HG03064 (cell line): Measurements from ENCODE around the gene MPST.
"Not testable (repeated sequence)": the region's sequence is repeated elsewhere in the genome, so short reads cannot be mapped to it uniquely, and the experiment has no call there.

Source experiments
- ATAC-seq: cut with Tn5 transposase; IDR thresholded peaks from one replicate; pipeline ENCODE4 v1.9.1; 2021; ENCODE audit warnings: low read depth; ENCODE audit not compliant: unreplicated experiment

MPST gene

GRCh38 chr22:37059876-37060449, 40.4 kb downstream of the MPST start:
- ATAC-seq = no peak

GRCh38 chr22:37060801-37061610, 41.5 kb downstream of the MPST start:
- no peak for ATAC-seq

- no peak for ATAC-seq
Measured at GRCh38 chr22:37061611-37062375, 42.3 kb downstream of the MPST start.

- no peak for ATAC-seq
Measured at GRCh38 chr22:37062376-37062675, 42.8 kb downstream of the MPST start.

GRCh38 chr22:37062702-37063381, 43.3 kb downstream of the MPST start:
- ATAC-seq = no peak

GRCh38 chr22:37063431-37064420, 44.2 kb downstream of the MPST start:
- ATAC-seq = no peak

- ATAC-seq = no peak
Measured at GRCh38 chr22:37064553-37064952, 45.0 kb downstream of the MPST start.

GRCh38 chr22:37065180-37065579, 45.6 kb downstream of the MPST start:
- ATAC-seq = no peak

- no peak for ATAC-seq
Measured at GRCh38 chr22:37065961-37066360, 46.4 kb downstream of the MPST start.

- no peak for ATAC-seq
Measured at GRCh38 chr22:37067428-37067827, 47.9 kb downstream of the MPST start.

GRCh38 chr22:37068859-37069258, 49.3 kb downstream of the MPST start:
- no peak for ATAC-seq

- ATAC-seq = no peak
Measured at GRCh38 chr22:37069319-37069718, 49.8 kb downstream of the MPST start.

- ATAC-seq = no peak
Measured at GRCh38 chr22:37069719-37070118, 50.2 kb downstream of the MPST start.

- ATAC-seq = no peak
Measured at GRCh38 chr22:37070334-37070733, 50.8 kb downstream of the MPST start.

- ATAC-seq = no peak
Measured at GRCh38 chr22:37070744-37071143, 51.2 kb downstream of the MPST start.

GRCh38 chr22:37071850-37072592, 52.5 kb downstream of the MPST start:
- not testable (repeated sequence) for ATAC-seq

- ATAC-seq = no peak
Measured at GRCh38 chr22:37072673-37073072, 53.1 kb downstream of the MPST start.

GRCh38 chr22:37074537-37074936, 55.0 kb downstream of the MPST start:
- ATAC-seq = no peak

- ATAC-seq = no peak
Measured at GRCh38 chr22:37075046-37075445, 55.5 kb downstream of the MPST start.
